ENCODE data around the gene PCNX2.
"Not testable (repeated sequence)": the region's sequence is repeated elsewhere in the genome, so short reads cannot be mapped to it uniquely, and the experiment has no call there.

The PCNX2 gene

GRCh38 chr1:233140499-233140898, 155.0 kb downstream of the PCNX2 start:
- DNase-seq, result no peak
- H2BK120ac ChIP-seq (ENCODE audit: low read depth, low read length), result no peak overlapping the region
- no peak overlapping the region for H3K4me2 ChIP-seq (ENCODE audit: low read length)
- no peak overlapping the region for H3K23ac ChIP-seq (ENCODE audit: low read length)
- no peak overlapping the region for H2BK5ac ChIP-seq (ENCODE audit: low read length)
- H2BK15ac ChIP-seq (replicated peaks; ENCODE audit: low read depth), result no peak overlapping the region
- H3K9ac ChIP-seq (ENCODE audit: low read length), result no peak overlapping the region
- no peaks in the 10 kb centered on the region for H3K79me1 ChIP-seq (ENCODE audit: low read length)
- H3K27me3 ChIP-seq (ENCODE audit: insufficient read depth, low read length, poor library complexity), result no peaks in the 10 kb centered on the region
- no peak overlapping the region for H2AK5ac ChIP-seq (ENCODE audit: low read length)
- no peaks in the 10 kb centered on the region for H3K4me1 ChIP-seq (ENCODE audit: control insufficient read depth, low read depth, low read length)
- H3K18ac ChIP-seq (ENCODE audit: low read length), result no peak overlapping the region
- WGBS (ENCODE audit: extremely low coverage, insufficient coverage, low lambda C conversion rate), result no CpG with 5 or more reads among the region's 5 CpGs
- no peak overlapping the region for H3K27ac ChIP-seq (ENCODE audit: low read depth, low read length)
- no peak overlapping the region for H4K8ac ChIP-seq (ENCODE audit: low read depth, low read length)
- H4K5ac ChIP-seq (ENCODE audit: low read length), result no peak overlapping the region
- no peak overlapping the region for H3K56ac ChIP-seq (ENCODE audit: low read length)
- H3K79me2 ChIP-seq (ENCODE audit: control insufficient read depth, insufficient read depth, low read length), result no peaks in the 10 kb centered on the region
- H3K4ac ChIP-seq (ENCODE audit: low read depth, low read length), result no peak overlapping the region
- H3K4me3 ChIP-seq (ENCODE audit: low read length), result no peak overlapping the region
- H3K36me3 ChIP-seq (ENCODE audit: control insufficient read depth, insufficient read depth, low read length), result no peaks in the 10 kb centered on the region

GRCh38 chr1:233138788-233139585, 156.5 kb downstream of the PCNX2 start:
- no peak overlapping the region for H3K27ac ChIP-seq (ENCODE audit: low read depth, low read length)
- no peak overlapping the region for H3K4me2 ChIP-seq (ENCODE audit: low read length)
- H4K8ac ChIP-seq (ENCODE audit: low read depth, low read length), result no peak overlapping the region
- no peak overlapping the region for H2BK120ac ChIP-seq (ENCODE audit: low read depth, low read length)
- DNase-seq, result no peak
- H3K4me3 ChIP-seq (ENCODE audit: low read length), result no peak overlapping the region
- WGBS (ENCODE audit: extremely low coverage, insufficient coverage, low lambda C conversion rate), result no CpG with 5 or more reads among the region's 4 CpGs
- H4K5ac ChIP-seq (ENCODE audit: low read length), result no peak overlapping the region
- H2BK15ac ChIP-seq (replicated peaks; ENCODE audit: low read depth), result no peak overlapping the region
- no peaks in the 10 kb centered on the region for H3K4me1 ChIP-seq (ENCODE audit: control insufficient read depth, low read depth, low read length)
- H3K23ac ChIP-seq (ENCODE audit: low read length), result no peak overlapping the region
- H3K9ac ChIP-seq (ENCODE audit: low read length), result no peak overlapping the region
- H3K56ac ChIP-seq (ENCODE audit: low read length), result no peak overlapping the region
- H3K27me3 ChIP-seq (ENCODE audit: insufficient read depth, low read length, poor library complexity), result no peaks in the 10 kb centered on the region
- no peaks in the 10 kb centered on the region for H3K79me2 ChIP-seq (ENCODE audit: control insufficient read depth, insufficient read depth, low read length)
- H3K79me1 ChIP-seq (ENCODE audit: low read length), result no peaks in the 10 kb centered on the region
- H3K18ac ChIP-seq (ENCODE audit: low read length), result no peak overlapping the region
- no peak overlapping the region for H3K4ac ChIP-seq (ENCODE audit: low read depth, low read length)
- no peak overlapping the region for H2AK5ac ChIP-seq (ENCODE audit: low read length)
- H2BK5ac ChIP-seq (ENCODE audit: low read length), result no peak overlapping the region
- no peaks in the 10 kb centered on the region for H3K36me3 ChIP-seq (ENCODE audit: control insufficient read depth, insufficient read depth, low read length)

GRCh38 chr1:233135833-233136232, 159.7 kb downstream of the PCNX2 start:
- no peak overlapping the region for H3K23ac ChIP-seq (ENCODE audit: low read length)
- no peak overlapping the region for H4K5ac ChIP-seq (ENCODE audit: low read length)
- H3K56ac ChIP-seq (ENCODE audit: low read length), result no peak overlapping the region
- H3K4me3 ChIP-seq (ENCODE audit: low read length), result no peak overlapping the region
- no peak for DNase-seq
- H3K18ac ChIP-seq (ENCODE audit: low read length), result no peak overlapping the region
- no peaks in the 10 kb centered on the region for H3K79me2 ChIP-seq (ENCODE audit: control insufficient read depth, insufficient read depth, low read length)
- no peaks in the 10 kb centered on the region for H3K36me3 ChIP-seq (ENCODE audit: control insufficient read depth, insufficient read depth, low read length)
- H2AK5ac ChIP-seq (ENCODE audit: low read length), result no peak overlapping the region
- H2BK5ac ChIP-seq (ENCODE audit: low read length), result no peak overlapping the region
- no peak overlapping the region for H3K4ac ChIP-seq (ENCODE audit: low read depth, low read length)
- H3K4me1 ChIP-seq (ENCODE audit: control insufficient read depth, low read depth, low read length), result no peaks in the 10 kb centered on the region
- no peaks in the 10 kb centered on the region for H3K27me3 ChIP-seq (ENCODE audit: insufficient read depth, low read length, poor library complexity)
- no peak overlapping the region for H3K9ac ChIP-seq (ENCODE audit: low read length)
- no peak overlapping the region for H3K4me2 ChIP-seq (ENCODE audit: low read length)
- no peak overlapping the region for H4K8ac ChIP-seq (ENCODE audit: low read depth, low read length)
- H2BK120ac ChIP-seq (ENCODE audit: low read depth, low read length), result no peak overlapping the region
- no peaks in the 10 kb centered on the region for H3K79me1 ChIP-seq (ENCODE audit: low read length)
- no peak overlapping the region for H2BK15ac ChIP-seq (replicated peaks; ENCODE audit: low read depth)
- no peak overlapping the region for H3K27ac ChIP-seq (ENCODE audit: low read depth, low read length)

- Histone ChIP-seq H3K9ac (ENCODE audit: low read length) (no peak overlapping the region), H4K5ac (ENCODE audit: low read length) (no peak overlapping the region), H3K4me1 (ENCODE audit: control insufficient read depth, low read depth, low read length) (no peaks in the 10 kb centered on the region), H3K36me3 (ENCODE audit: control insufficient read depth, insufficient read depth, low read length) (no peaks in the 10 kb centered on the region), H2AK5ac (ENCODE audit: low read length) (no peak overlapping the region), H2BK120ac (ENCODE audit: low read depth, low read length) (no peak overlapping the region), H2BK15ac (replicated peaks; ENCODE audit: low read depth) (no peak overlapping the region), H3K4me2 (ENCODE audit: low read length) (no peak overlapping the region), H3K56ac (ENCODE audit: low read length) (no peak overlapping the region), H2BK5ac (ENCODE audit: low read length) (no peak overlapping the region), H3K18ac (ENCODE audit: low read length) (no peak overlapping the region), H4K8ac (ENCODE audit: low read depth, low read length) (no peak overlapping the region), H3K27ac (ENCODE audit: low read depth, low read length) (no peak overlapping the region), H3K4ac (ENCODE audit: low read depth, low read length) (no peak overlapping the region), H3K27me3 (ENCODE audit: insufficient read depth, low read length, poor library complexity) (no peaks in the 10 kb centered on the region), H3K79me2 (ENCODE audit: control insufficient read depth, insufficient read depth, low read length) (no peaks in the 10 kb centered on the region), H3K23ac (ENCODE audit: low read length) (no peak overlapping the region), H3K4me3 (ENCODE audit: low read length) (no peak overlapping the region), H3K79me1 (ENCODE audit: low read length) (no peaks in the 10 kb centered on the region)
- no peak for DNase-seq
- no CpG with 5 or more reads among the region's 3 CpGs for WGBS (ENCODE audit: extremely low coverage, insufficient coverage, low lambda C conversion rate)
Measured at GRCh38 chr1:233132445-233132844, 163.1 kb downstream of the PCNX2 start.

GRCh38 chr1:233129031-233129430, 166.5 kb downstream of the PCNX2 start:
- not testable (repeated sequence) for DNase-seq; H2BK5ac ChIP-seq (ENCODE audit: low read length); H2BK120ac ChIP-seq (ENCODE audit: low read depth, low read length); H3K4me3 ChIP-seq (ENCODE audit: low read length); H4K8ac ChIP-seq (ENCODE audit: low read depth, low read length); H3K79me1 ChIP-seq (ENCODE audit: low read length); H2AK5ac ChIP-seq (ENCODE audit: low read length); H3K4me2 ChIP-seq (ENCODE audit: low read length); H3K56ac ChIP-seq (ENCODE audit: low read length); H3K79me2 ChIP-seq (ENCODE audit: control insufficient read depth, insufficient read depth, low read length); H3K4ac ChIP-seq (ENCODE audit: low read depth, low read length); H3K23ac ChIP-seq (ENCODE audit: low read length); H4K5ac ChIP-seq (ENCODE audit: low read length); H3K27ac ChIP-seq (ENCODE audit: low read depth, low read length); H3K36me3 ChIP-seq (ENCODE audit: control insufficient read depth, insufficient read depth, low read length); H3K27me3 ChIP-seq (ENCODE audit: insufficient read depth, low read length, poor library complexity); H2BK15ac ChIP-seq (replicated peaks; ENCODE audit: low read depth); H3K9ac ChIP-seq (ENCODE audit: low read length); H3K18ac ChIP-seq (ENCODE audit: low read length); H3K4me1 ChIP-seq (ENCODE audit: control insufficient read depth, low read depth, low read length)
- WGBS (ENCODE audit: extremely low coverage, insufficient coverage, low lambda C conversion rate), result no CpG with 5 or more reads among the region's 25 CpGs

- Histone ChIP-seq H4K5ac (ENCODE audit: low read length) (no peak overlapping the region), H2BK120ac (ENCODE audit: low read depth, low read length) (no peak overlapping the region), H3K79me1 (ENCODE audit: low read length) (no peaks in the 10 kb centered on the region), H3K4me3 (ENCODE audit: low read length) (no peak overlapping the region), H3K27ac (ENCODE audit: low read depth, low read length) (no peak overlapping the region), H3K4me1 (ENCODE audit: control insufficient read depth, low read depth, low read length) (no peaks in the 10 kb centered on the region), H4K8ac (ENCODE audit: low read depth, low read length) (no peak overlapping the region), H3K36me3 (ENCODE audit: control insufficient read depth, insufficient read depth, low read length) (no peaks in the 10 kb centered on the region), H3K56ac (ENCODE audit: low read length) (no peak overlapping the region), H3K18ac (ENCODE audit: low read length) (no peak overlapping the region), H3K4me2 (ENCODE audit: low read length) (no peak overlapping the region), H3K23ac (ENCODE audit: low read length) (no peak overlapping the region), H3K27me3 (ENCODE audit: insufficient read depth, low read length, poor library complexity) (no peaks in the 10 kb centered on the region), H3K79me2 (ENCODE audit: control insufficient read depth, insufficient read depth, low read length) (no peaks in the 10 kb centered on the region), H3K4ac (ENCODE audit: low read depth, low read length) (no peak overlapping the region), H2BK5ac (ENCODE audit: low read length) (no peak overlapping the region), H3K9ac (ENCODE audit: low read length) (no peak overlapping the region), H2BK15ac (replicated peaks; ENCODE audit: low read depth) (no peak overlapping the region), H2AK5ac (ENCODE audit: low read length) (no peak overlapping the region)
- peak; percentile 54 for DNase-seq
- no CpG with 5 or more reads among the region's 7 CpGs for WGBS (ENCODE audit: extremely low coverage, insufficient coverage, low lambda C conversion rate)
Measured at GRCh38 chr1:233127157-233127556, 168.4 kb downstream of the PCNX2 start.
